Psoas muscle (tissue), 8 donors: Measurements from ENCODE around the gene ITGA11. TPM values are rescaled to one million over a fixed set of nuclear protein-coding genes. Genes with fewer than 3 reads are reported as not detected.

Experiments
- ATAC-seq, 4 donors: fragments of 200-7000 bp; cut with Tn5 transposase; one replicate each; pipeline ENCODE4 v1.9.1; 2020; ENCODE audit warnings: moderate library complexity in 3 of 4, mild to moderate bottlenecking in 2 of 4
- DNase-seq, 2 donors: peaks; one replicate each; pipeline ENCODE4 v3.0.0-alpha.2; 2020
- H3K27ac ChIP-seq: fragments of 200-600 bp; one replicate; pipeline ENCODE4 v1.8.0; 2022
- H3K27me3 ChIP-seq, 3 donors: fragments of 200-600 bp in 1 of 3; one replicate each; pipeline versions ENCODE4 v1.6.1 to v1.8.0; 2013 to 2022; ENCODE audit warnings: low read length in 2 of 3, mild to moderate bottlenecking in 2 of 3, moderate library complexity in 1 of 3; ENCODE audit not compliant: insufficient read depth in 3 of 3
- H3K36me3 ChIP-seq, 2 donors: fragments of 200-600 bp in 1 of 2; one replicate each; pipeline versions ENCODE4 v1.6.1 to v1.8.0; 2013 to 2022; ENCODE audit warnings: low read depth in 1 of 2, mild to moderate bottlenecking in 1 of 2, moderate library complexity in 1 of 2; ENCODE audit not compliant: insufficient read depth in 1 of 2
- H3K4me1 ChIP-seq: fragments of 200-600 bp; one replicate; pipeline ENCODE4 v1.8.0; 2022
- H3K4me3 ChIP-seq: fragments of 200-600 bp; one replicate; pipeline ENCODE4 v1.8.0; 2022; ENCODE audit warnings: mild to moderate bottlenecking
- H3K9me3 ChIP-seq: fragments of 200-600 bp; one replicate; pipeline ENCODE4 v1.8.0; 2022
- CTCF ChIP-seq: fragments of 200-600 bp; IDR thresholded peaks from one replicate; pipeline ENCODE4 v1.8.0; 2022; ENCODE audit warnings: antibody characterized with exemption
- WGBS, 3 donors: extraction: QIAGEN DNeasy Blood & Tissue Kit; methylation state at CpG; one replicate each; pipeline versions ENCODE4 v1.1.6 to v1.1.7; 2013; 5-methylcytosine and 5-hydroxymethylcytosine counted together
- intact Hi-C, 2 donors: fragments of 100-400 bp; cut with DNase I; formaldehyde crosslinking; loops; one replicate each; pipeline versions ENCODE4 v1.11.0 to v1.14.2; 2022
- polyA plus RNA-seq, 3 donors: library from polyadenylated mRNA; stranded (reverse); fragments of 200-250 nt; gene quantifications; one replicate each; pipeline ENCODE4 v1.2.3, GENCODE V29; 2013
- total RNA-seq, 4 donors: library from RNA; stranded (reverse); fragmentation: NEBNext Ultra II Directional in 2 of 4; extraction: Animal tissue kit (Norgen Biotek cat#: 25700) in 2 of 4; gene quantifications; one replicate each; pipeline versions ENCODE4 v1.2.1 to v1.2.4, GENCODE V29; 2021 to 2023
- donor health status: healthy with polysubstance abuse.
- donor health status: DM: no; HTN: no; CAD: no; lungs with moderate emphysema.
- donor health status: Bipolar disorder and iron deficiency.
- donor health status: healthy.
- donor health status: DM: yes; HTN: yes; CAD: no.
- donor health status: DM: no; HTN: no; CAD: no.
- donor health status: DM: no; HTN: no; CAD: no.
- donor health status: DM: yes; HTN: yes; CAD: no.

The ITGA11 gene
- total and polyA plus RNA-seq, 7 donors, result 0.10 to 7.9 (median 0.97) TPM

DNA sequence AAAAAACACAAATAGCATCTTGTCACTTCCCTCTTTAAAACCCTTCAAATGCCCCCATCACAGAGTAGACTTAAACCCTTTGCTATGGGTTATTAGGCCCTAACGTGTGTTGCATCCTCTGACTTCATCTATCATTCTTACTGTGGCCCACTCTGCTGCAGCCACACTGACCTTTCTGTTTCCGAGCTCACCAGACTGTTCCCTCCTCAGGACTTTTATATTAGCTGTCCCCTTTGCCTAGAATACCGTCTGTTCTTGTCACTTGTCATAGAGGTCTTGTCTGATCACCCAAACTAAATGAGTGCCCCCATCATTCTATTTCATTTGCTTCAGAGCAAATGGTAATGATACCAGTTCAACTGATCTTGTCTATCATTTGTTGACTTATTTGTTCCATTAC lies 155.3 kb downstream of the ITGA11 start:
- intact Hi-C loops, result loop anchor here in 1 of 2 donors (2.0 to 10.0 kb wide), 2 partner anchors 544 to 1202 kb away; partner anchors contain the start of gene ANP32A
- ATAC-seq, result no peak
- no peaks in the 10 kb centered on the region for H3K27me3 ChIP-seq
- peak overlapping the region; percentile 85 for H3K4me3 ChIP-seq
- TF ChIP-seq CTCF, result no peak
- peaks cover 58% of the 10 kb centered on the region for H3K4me1 ChIP-seq
- no peak for DNase-seq
- WGBS, 3 donors, result 12 to 24% (median 13%) methylated on average over 3 of the region's 3 CpGs
- H3K27ac ChIP-seq, result peak overlapping the region; percentile 97
- no peaks in the 10 kb centered on the region for H3K9me3 ChIP-seq
- H3K36me3 ChIP-seq, result peaks cover 5 to 9% of the 10 kb centered on the region in 2 donors

GRCh38 chr15:68275165-68275746 lies 156.7 kb downstream of the ITGA11 start:
- peak in 2 of 4 donors; percentile 13 to 18 for ATAC-seq
- 51 to 61% (median 53%) methylated on average over 3 of the region's 3 CpGs for WGBS, 3 donors
- H3K9me3 ChIP-seq, result no peaks in the 10 kb centered on the region
- no peak for DNase-seq
- peaks cover 50% of the 10 kb centered on the region for H3K4me1 ChIP-seq
- peak overlapping the region; percentile 85 for H3K4me3 ChIP-seq
- TF ChIP-seq CTCF, result no peak
- peak overlapping the region; percentile 97 for H3K27ac ChIP-seq
- H3K27me3 ChIP-seq, result no peaks in the 10 kb centered on the region
- intact Hi-C loops, result loop anchor here in 1 of 2 donors (10.0 kb wide), 1 partner anchor 1200 kb away; no protein-coding TSS in a partner anchor
- peaks cover 4 to 5% of the 10 kb centered on the region in 2 donors for H3K36me3 ChIP-seq

DNA sequence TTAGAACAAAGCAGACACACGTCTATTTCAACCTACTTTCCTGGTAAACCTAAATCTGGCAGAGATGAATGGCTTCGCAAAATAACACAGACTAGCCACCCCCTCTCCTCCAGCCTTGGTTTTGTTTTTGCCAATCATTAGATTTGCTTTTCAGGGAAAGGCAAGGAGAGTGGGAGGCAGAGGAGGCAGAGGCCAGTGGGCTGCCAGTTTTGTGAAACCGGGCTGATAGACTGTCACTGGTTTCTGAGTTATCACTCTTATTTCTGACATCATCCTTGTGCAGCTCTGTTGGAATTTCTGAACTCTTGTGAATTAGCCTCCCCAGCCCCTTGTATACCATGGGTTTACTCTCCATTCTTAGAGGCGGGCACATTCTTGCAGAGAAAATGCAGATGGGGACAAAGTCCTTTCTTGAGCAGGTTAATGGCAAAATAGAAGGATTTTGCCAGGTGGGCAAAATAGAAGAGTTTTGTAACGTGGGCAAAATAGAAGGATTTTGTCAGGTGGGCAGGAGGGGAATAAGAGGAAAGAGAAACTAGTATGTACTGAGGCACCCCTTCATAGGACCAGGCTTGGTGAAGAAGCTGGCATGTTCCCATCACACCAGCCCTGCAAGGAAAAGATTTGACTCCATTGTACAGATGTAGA lies 157.6 kb downstream of the ITGA11 start:
- peak overlapping the region; percentile 97 for H3K27ac ChIP-seq
- DNase-seq, result no peak
- 67 to 82% (median 76%) methylated on average over 5 of the region's 5 CpGs for WGBS, 3 donors
- H3K27me3 ChIP-seq, result no peaks in the 10 kb centered on the region
- no peak for ATAC-seq
- H3K4me1 ChIP-seq, result peaks cover 48% of the 10 kb centered on the region
- TF ChIP-seq CTCF, result no peak
- intact Hi-C loops, result loop anchor here in 1 of 2 donors (10.0 kb wide), 1 partner anchor 1200 kb away; no protein-coding TSS in a partner anchor
- peaks cover 0 to under 1% of the 10 kb centered on the region in 2 donors for H3K36me3 ChIP-seq
- no peaks in the 10 kb centered on the region for H3K9me3 ChIP-seq
- H3K4me3 ChIP-seq, result peak overlapping the region; percentile 39

DNA sequence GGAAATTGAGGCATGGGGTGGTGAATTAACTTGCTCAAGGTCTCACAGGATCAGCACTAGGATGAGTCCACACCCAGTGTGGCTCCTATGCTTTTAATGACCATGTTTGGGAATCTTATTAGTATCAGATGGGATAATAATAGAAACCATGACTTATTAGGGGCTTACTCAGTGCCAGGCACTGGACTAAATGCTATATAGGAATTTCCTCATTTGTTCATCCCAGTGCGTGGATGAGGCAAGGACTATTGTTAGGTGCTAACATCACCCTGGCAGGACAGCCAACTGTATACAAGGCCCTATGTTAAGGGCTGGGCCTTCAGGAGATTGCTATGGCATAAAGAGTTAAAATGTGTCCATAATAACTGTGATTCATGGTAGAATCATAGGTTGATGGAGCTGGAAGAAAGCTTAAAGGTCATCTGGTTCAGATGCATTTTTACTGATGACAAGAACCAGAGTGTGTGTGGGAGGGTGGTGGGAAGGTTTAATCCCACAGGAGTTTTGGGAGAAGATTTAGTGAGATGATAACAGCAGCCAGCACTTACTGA lies 159.2 kb downstream of the ITGA11 start:
- DNase-seq, result no peak
- peak; percentile 63 to 78 (median 72) for ATAC-seq
- no peaks in the 10 kb centered on the region for H3K36me3 ChIP-seq
- TF ChIP-seq CTCF, result no peak
- 27 to 76% (median 39%) methylated on average over 1 of the region's 1 CpG for WGBS, 3 donors
- no peaks in the 10 kb centered on the region for H3K9me3 ChIP-seq
- H3K4me3 ChIP-seq, result peak overlapping the region; percentile 12
- intact Hi-C loops, result loop anchor here in 1 of 2 donors (10.0 kb wide), 1 partner anchor 1198 kb away; no protein-coding TSS in a partner anchor
- H3K4me1 ChIP-seq, result peaks cover 48% of the 10 kb centered on the region
- no peaks in the 10 kb centered on the region for H3K27me3 ChIP-seq
- H3K27ac ChIP-seq, result peak overlapping the region; percentile 97
